ENCODE data around the gene EYS. TPM values are rescaled to one million over a fixed set of nuclear protein-coding genes. Genes with fewer than 3 reads are reported as not detected.

Gene EYS
- total RNA-seq, 2 donors from 2014 or later = not detected

DNA sequence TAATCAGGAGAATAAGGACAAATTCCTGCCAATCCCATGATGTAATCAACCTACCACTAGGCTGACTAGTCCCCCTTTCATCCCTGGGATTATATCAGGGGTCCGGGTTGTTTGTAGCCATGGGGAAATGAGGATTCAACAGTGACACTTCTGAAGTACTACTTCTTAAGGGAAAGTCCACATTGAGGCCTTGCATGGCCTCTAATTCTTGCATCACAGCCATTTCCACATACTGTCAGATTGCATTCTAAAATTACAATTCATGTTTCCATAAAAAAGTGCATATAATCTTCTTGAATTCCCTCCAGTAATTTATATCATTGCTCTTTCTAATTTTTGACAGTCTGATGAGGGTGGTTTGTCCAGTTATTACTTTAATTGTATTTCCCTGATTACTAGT is 1887.2 kb downstream of the EYS start:
- no peaks in the 10 kb centered on the region for H3K27me3 ChIP-seq
- no peaks in the 10 kb centered on the region for H3K4me1 ChIP-seq
- no peak overlapping the region for H3K27ac ChIP-seq
- H3K36me3 ChIP-seq = no peaks in the 10 kb centered on the region
- no peak overlapping the region for H3K4me3 ChIP-seq
- DNase-seq (ENCODE audit: low spot score) = no peak
- no peaks in the 10 kb centered on the region for H3K9me3 ChIP-seq
- TF ChIP-seq, protein P1, sequence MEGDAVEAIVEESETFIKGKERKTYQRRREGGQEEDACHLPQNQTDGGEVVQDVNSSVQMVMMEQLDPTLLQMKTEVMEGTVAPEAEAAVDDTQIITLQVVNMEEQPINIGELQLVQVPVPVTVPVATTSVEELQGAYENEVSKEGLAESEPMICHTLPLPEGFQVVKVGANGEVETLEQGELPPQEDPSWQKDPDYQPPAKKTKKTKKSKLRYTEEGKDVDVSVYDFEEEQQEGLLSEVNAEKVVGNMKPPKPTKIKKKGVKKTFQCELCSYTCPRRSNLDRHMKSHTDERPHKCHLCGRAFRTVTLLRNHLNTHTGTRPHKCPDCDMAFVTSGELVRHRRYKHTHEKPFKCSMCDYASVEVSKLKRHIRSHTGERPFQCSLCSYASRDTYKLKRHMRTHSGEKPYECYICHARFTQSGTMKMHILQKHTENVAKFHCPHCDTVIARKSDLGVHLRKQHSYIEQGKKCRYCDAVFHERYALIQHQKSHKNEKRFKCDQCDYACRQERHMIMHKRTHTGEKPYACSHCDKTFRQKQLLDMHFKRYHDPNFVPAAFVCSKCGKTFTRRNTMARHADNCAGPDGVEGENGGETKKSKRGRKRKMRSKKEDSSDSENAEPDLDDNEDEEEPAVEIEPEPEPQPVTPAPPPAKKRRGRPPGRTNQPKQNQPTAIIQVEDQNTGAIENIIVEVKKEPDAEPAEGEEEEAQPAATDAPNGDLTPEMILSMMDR (IDR thresholded peaks at IDR 0.05) = no peak

DNA sequence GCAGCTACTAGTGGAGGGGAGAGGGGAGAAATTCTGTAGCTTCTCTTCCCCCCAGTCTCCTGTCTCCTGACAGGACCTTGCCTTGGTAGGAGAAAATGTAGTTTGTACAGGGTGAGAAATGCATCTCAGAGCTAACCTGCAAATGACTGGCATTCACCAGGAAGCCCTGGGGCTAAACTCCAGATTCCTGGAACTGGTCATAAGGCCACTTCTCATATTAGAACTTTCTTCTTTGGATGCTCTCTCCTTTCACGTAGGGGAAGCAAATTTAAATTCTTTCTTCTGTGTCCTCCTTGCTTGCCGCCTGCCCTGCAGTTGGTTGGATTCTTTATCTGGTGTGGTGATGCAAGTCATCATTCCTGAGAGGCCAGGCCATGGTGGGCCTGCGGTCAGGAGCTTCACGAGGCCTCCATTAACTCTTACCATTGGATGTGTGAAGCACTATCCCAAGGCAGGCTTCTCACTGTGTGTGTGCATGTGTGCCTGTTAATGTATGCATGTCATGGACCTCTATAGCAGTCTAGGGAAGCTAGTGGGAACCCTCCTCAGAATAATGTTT is 1889.5 kb downstream of the EYS start:
- no peak for DNase-seq (ENCODE audit: low spot score)
- Histone ChIP-seq H3K9me3 (no peaks in the 10 kb centered on the region), H3K27me3 (no peaks in the 10 kb centered on the region), H3K27ac (no peak overlapping the region), H3K4me3 (no peak overlapping the region), H3K4me1 (no peaks in the 10 kb centered on the region), H3K36me3 (no peaks in the 10 kb centered on the region)
- TF ChIP-seq, protein P1 (IDR thresholded peaks at IDR 0.05) = no peak

DNA sequence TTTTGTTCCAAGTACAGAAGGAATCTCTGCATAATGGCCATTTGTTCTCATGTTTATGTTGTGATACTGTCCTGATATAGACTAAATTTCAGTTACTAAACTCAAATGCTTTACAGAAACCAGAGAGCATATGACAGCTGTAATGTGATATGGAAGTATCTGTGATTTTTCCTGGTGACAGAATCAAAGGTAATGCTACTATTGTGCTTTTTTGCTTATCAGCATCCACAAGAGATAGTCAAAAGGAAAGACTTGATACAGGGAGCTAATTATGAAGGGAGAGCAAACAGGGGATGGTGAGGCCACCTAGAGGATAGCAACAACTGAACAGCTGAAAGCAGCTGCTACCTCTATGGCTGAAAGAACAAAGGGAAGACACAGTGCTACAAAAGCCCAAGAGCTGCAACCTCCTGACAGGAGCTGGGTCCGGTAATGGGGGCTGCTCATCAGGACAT is 1890.0 kb downstream of the EYS start:
- no peak overlapping the region for H3K4me3 ChIP-seq
- DNase-seq (ENCODE audit: low spot score) = no peak
- H3K27me3 ChIP-seq = no peaks in the 10 kb centered on the region
- H3K27ac ChIP-seq = no peak overlapping the region
- TF ChIP-seq, protein P1 (IDR thresholded peaks at IDR 0.05) = no peak
- H3K36me3 ChIP-seq = no peaks in the 10 kb centered on the region
- H3K4me1 ChIP-seq = no peaks in the 10 kb centered on the region
- H3K9me3 ChIP-seq = no peaks in the 10 kb centered on the region

DNA sequence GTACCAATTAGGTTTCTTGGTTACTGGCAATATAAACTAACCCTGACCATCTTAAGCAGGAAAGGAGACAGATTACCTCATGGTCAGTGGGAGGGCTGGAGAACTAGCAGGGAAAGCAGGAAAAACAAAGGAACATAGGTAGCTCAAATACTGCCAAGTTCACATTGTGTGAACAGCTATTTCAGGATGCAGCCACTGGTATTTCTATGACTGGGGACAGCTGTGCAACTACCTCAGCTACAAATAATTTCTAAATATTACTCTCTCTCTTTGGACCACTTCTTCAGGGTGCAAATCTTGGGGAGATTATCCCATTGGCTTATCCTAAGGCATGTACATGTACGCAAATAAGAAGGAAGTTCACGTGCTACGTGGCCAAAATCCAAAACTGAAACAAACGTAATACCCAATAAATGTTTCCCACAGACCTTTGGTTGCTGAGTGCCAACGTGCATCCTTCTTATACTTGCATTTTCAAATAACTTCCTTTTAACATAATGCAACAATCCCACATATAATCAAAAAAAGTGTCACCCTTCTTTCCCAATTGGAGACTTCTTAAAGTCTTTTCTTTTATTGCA is 1890.5 kb downstream of the EYS start:
- TF ChIP-seq, protein P1 (IDR thresholded peaks at IDR 0.05) = no peak
- no peak overlapping the region for H3K4me3 ChIP-seq

DNA sequence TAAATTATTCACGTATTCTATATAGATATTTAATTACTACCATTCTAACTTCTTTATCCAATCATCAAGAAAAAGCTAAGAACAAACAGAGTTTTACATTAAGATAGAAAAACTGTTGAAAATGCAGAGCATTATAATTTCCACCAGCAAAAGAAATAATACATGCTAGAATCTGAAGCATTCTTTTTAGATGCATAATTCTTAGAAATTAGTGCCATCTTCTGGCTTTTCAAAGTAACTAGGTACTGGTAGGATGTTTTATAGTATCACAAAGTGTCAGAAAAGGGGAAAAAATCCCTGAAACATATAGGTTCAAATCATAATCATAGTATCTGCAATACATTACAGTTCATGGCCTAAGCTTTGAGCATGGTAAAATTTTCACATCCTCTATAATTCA is 1892.6 kb downstream of the EYS start:
- no peaks in the 10 kb centered on the region for H3K4me1 ChIP-seq
- no peak for DNase-seq (ENCODE audit: low spot score)
- TF ChIP-seq, protein P1 (IDR thresholded peaks at IDR 0.05) = no peak
- no peak overlapping the region for H3K4me3 ChIP-seq
- H3K27me3 ChIP-seq = no peaks in the 10 kb centered on the region
- no peaks in the 10 kb centered on the region for H3K36me3 ChIP-seq
- no peaks in the 10 kb centered on the region for H3K9me3 ChIP-seq
- H3K27ac ChIP-seq = no peak overlapping the region

More for the DNA sequence above, 1890.5 kb downstream of the EYS start:
- no peak for DNase-seq (ENCODE audit: low spot score)
- no peaks in the 10 kb centered on the region for H3K9me3 ChIP-seq
- H3K4me1 ChIP-seq = no peaks in the 10 kb centered on the region
- H3K36me3 ChIP-seq = no peaks in the 10 kb centered on the region
- H3K27me3 ChIP-seq = no peaks in the 10 kb centered on the region
- no peak overlapping the region for H3K27ac ChIP-seq

All from right atrium auricular region (tissue), 2 donors.